ENCODE measurements around the gene TENM3. TPM values are rescaled to one million over a fixed set of nuclear protein-coding genes. Genes with fewer than 3 reads are reported as not detected.

TENM3 gene
- total and polyA plus RNA-seq, 5 experiments from 2014 or later, result not detected

DNA sequence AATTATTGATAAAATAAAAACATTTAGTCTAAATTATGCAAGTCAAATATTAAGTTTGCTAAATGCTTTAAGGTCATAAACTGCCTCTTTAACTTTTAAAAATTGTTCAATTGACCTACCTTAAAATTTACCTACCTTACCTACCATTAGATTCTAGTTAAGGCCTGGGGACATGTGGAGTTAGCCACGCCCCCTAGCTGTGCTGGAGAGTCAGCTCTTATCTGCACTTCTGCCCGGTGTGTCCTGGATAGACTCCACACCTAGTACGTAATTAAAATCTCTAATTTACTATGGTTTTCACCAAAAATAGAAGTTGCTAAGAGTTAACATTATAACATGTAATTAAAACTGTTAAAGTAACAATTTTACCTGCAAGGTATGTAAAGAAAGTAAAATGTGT lies 22.7 kb downstream of the TENM3 start:
- POLR2A ChIA-PET, result no interaction called here
- Mint-ChIP-seq H3K27me3 (peaks cover 0 to 3% (median 0%) of the 10 kb centered on the region in 5 donors), H3K9me3 (peaks cover 0 to 7% (median 1%) of the 10 kb centered on the region in 9 donors), H3K27ac (no peak overlapping the region), H3K4me1 (no peaks in the 10 kb centered on the region), H3K4me3 (no peak overlapping the region), H3K36me3 (no peaks in the 10 kb centered on the region)
- ATAC-seq (no peak), DNase-seq (no peak)

DNA sequence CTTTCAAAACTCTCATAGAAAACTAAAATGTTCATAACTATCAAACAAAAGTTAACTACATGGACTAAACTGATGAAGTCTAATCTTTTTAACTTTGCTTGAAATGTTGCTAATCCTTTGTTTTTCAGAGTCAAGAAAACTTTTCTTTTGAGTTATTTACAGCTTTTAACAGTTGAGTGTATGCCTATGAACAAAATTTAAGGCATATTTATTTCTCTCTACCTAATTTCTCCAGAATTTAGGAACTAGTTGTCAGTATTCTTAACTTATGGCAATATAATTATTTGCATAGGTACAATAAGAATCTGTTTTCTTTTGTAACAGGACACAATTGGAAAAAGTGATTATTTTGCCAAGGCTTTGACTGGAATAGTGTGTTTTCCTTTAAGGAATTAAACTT lies 23.8 kb downstream of the TENM3 start:
- Mint-ChIP-seq H3K36me3 (no peaks in the 10 kb centered on the region), H3K27me3 (no peaks in the 10 kb centered on the region), H3K4me3 (no peak overlapping the region), H3K4me1 (no peaks in the 10 kb centered on the region), H3K27ac (no peak overlapping the region), H3K9me3 (peaks cover 0 to 6% (median 3%) of the 10 kb centered on the region in 9 donors)
- no peak for ATAC-seq
- no peak for DNase-seq
- POLR2A ChIA-PET, result no interaction called here

DNA sequence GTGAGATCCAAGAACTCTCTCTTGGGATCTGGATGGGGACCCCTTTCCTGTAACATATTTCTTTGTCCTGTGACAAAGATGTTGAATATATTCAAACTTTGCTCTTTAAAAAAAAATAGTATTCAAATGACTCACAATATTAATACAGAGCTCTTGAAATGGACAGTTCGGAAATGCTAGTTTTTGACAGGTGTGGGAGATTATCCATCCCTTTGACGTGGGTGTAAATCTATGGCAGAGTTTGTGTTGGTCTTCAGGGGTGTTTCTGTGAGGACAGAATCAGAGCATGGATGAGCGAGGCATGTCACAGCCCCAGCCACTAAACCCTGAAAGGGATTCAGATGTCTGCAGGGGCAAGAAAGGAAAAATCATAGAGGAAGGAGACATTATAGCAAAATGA lies 25.8 kb downstream of the TENM3 start:
- POLR2A ChIA-PET, result no interaction called here
- Mint-ChIP-seq H3K36me3 (no peaks in the 10 kb centered on the region), H3K4me3 (no peak overlapping the region), H3K4me1 (no peaks in the 10 kb centered on the region), H3K9me3 (peaks cover 0 to 11% (median 3%) of the 10 kb centered on the region in 9 donors), H3K27ac (no peak overlapping the region), H3K27me3 (peaks cover 0 to 3% (median 0%) of the 10 kb centered on the region in 5 donors)
- ATAC-seq, result no peak
- DNase-seq, result no peak

DNA sequence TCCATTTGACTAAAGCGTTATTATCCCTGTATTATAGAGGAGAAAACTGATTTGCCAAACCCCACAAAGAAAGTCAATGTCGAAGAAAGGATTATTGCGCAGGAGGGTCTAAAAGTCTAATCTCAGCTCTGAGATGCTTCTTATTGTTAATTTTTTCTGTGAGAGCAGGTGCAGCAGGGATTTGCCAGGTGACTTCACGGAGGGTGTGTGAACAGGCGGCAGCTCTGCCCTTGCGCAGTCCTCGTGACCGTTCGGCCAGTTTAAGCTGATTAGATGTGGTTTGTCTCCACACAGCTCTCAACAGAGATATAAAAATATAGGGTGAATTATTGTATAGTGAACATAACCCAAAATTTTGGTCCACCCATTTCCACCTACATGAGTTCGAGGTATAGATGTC lies 28.5 kb downstream of the TENM3 start:
- POLR2A ChIA-PET, result no interaction called here
- H3K27ac Mint-ChIP-seq, result no peak overlapping the region

DNA sequence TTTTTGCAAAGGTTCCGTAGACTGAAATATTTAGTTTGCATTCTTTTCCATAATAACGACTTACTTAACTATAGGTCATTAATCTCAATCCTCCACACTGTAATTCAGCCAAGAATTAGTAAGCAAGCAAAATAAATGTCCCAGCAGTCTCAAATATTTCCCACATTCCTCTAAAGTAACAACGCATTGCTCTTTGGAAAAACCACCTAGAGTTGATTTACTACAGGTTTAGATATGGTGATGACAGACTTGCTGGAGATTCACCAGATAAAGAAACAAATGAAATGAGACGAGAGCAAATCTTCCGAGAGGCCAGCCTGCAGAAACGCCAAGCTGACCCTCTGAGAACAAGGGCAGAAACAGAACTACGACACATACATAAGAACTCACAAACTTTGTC lies 28.9 kb downstream of the TENM3 start:
- POLR2A ChIA-PET, result no interaction called here
- no peaks in the 10 kb centered on the region for H3K36me3 Mint-ChIP-seq
- no peak overlapping the region for H3K4me3 Mint-ChIP-seq
- ATAC-seq, result no peak
- DNase-seq, result no peak
- peaks cover 0 to 18% (median 3%) of the 10 kb centered on the region in 9 donors for H3K9me3 Mint-ChIP-seq
- H3K27me3 Mint-ChIP-seq, result peaks cover 0 to 7% (median 0%) of the 10 kb centered on the region in 5 donors
- H3K27ac Mint-ChIP-seq, result no peak overlapping the region
- no peaks in the 10 kb centered on the region for H3K4me1 Mint-ChIP-seq

More for the DNA sequence above, 28.5 kb downstream of the TENM3 start:
- Mint-ChIP-seq H3K4me3 (no peak overlapping the region), H3K27me3 (peaks cover 0 to 7% (median 0%) of the 10 kb centered on the region in 5 donors), H3K4me1 (no peaks in the 10 kb centered on the region), H3K9me3 (peaks cover 0 to 16% (median 3%) of the 10 kb centered on the region in 9 donors), H3K36me3 (no peaks in the 10 kb centered on the region)
- ATAC-seq (no peak), DNase-seq (no peak)

DNA sequence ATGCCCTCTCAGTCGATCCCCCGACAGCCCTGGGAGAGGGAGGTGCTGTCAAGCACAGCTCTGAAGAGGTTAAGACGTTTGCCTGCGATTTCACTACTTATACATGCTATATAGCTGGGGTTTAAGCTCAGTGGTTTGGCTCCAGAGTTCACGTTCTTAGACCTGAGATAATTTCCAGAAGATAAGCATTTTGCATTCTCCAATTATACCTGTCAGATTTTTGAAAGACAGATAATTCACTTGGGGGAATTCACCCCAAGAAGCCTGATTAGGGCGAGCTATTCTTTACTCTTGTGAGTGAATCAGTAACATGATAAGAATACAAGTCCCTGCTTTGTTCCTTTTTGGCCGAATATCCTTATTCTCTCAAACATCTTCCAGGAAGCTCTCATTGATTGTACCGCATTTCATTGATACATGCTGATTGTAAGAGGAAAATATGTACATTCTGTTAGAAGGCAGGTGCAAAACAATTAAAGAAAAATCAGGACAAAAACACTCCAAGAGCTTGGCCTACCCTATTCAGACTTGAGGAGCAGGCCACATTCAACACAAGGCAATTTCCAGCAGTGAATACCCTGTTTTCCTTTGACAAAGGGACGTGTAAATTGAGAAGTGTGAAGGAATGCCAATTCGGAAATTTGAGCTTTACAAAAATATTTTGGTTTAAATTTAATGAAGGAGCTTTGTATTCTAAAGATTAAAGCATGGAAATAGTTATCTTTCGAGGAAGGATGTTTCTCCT lies 30.2 kb downstream of the TENM3 start:
- H3K36me3 Mint-ChIP-seq, result no peaks in the 10 kb centered on the region
- H3K4me1 Mint-ChIP-seq, result no peaks in the 10 kb centered on the region
- POLR2A ChIA-PET, result no interaction called here
- peaks cover 0 to 18% (median 2%) of the 10 kb centered on the region in 9 donors for H3K9me3 Mint-ChIP-seq
- DNase-seq (no peak), ATAC-seq (no peak)
- H3K27me3 Mint-ChIP-seq, result peaks cover 0 to 7% (median 0%) of the 10 kb centered on the region in 5 donors
- no peak overlapping the region for H3K27ac Mint-ChIP-seq
- no peak overlapping the region for H3K4me3 Mint-ChIP-seq

DNA sequence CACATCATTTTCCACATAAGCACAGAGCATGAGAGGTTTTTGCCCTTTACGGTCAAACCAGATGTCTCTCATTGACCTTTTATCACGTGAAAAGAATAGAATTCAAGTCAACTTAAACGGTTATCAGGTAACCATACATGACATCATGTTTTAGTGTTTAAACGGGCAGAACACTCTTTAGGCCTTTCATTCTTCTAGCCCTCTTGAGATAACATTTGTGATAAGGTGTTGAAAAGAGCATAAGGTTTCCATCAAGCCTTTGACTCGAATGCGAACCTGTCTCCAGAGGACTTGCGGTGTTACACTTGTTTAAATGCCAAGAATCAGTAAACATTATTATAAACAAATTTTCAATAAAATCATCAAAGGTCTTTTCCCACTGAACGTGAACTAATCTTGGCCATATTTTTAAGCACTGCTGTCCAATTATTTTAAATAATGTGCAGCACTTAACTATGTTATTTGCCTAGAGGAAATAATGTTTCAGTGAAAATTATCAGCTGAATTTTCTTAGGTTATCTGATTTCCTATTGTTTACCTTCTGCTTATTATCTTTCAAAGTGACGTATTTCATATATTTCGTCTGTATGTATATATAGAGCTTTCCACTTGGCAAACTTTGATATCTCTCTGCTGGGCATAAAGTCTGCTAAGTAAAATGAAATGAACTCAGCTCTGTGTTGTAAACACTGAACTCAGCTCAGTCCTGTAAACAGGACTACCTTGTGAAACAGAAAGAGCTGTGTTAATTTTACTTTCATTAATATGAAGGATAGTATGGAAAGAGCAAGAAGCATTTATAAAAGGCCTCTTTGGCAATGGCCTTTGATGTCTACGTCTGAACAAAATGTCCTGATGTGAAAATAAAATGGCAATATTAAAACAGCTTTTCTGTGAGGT lies 33.3 kb downstream of the TENM3 start:
- H3K9me3 Mint-ChIP-seq, result peaks cover 0 to 15% (median 0%) of the 10 kb centered on the region in 9 donors
- ATAC-seq (no peak), DNase-seq (no peak)
- no peak overlapping the region for H3K4me3 Mint-ChIP-seq
- no peaks in the 10 kb centered on the region for H3K36me3 Mint-ChIP-seq
- H3K4me1 Mint-ChIP-seq, result no peaks in the 10 kb centered on the region
- POLR2A ChIA-PET, result no interaction called here
- no peak overlapping the region for H3K27ac Mint-ChIP-seq
- H3K27me3 Mint-ChIP-seq, result peaks cover 0 to 7% (median 0%) of the 10 kb centered on the region in 5 donors

DNA sequence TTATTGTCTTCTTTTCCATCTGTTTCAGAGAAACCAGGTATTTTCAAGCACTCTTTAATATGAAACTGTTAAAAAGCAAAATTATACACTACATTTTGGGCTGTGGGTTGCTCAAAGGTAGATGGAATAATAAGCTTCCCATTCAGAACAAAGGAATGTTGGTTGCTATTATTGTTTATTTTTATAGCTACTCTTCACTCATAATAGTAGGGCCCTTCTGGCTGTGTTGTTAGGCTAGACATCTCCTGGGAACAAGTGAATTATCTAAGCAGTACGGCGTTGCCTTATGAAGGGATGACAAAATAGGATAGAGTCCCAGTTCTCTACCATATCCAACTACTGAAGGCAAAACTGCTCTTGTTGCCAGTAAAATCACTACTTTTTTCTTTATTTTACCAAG lies 34.2 kb downstream of the TENM3 start:
- Mint-ChIP-seq H3K4me3 (no peak overlapping the region), H3K9me3 (peaks cover 0 to 15% (median 0%) of the 10 kb centered on the region in 9 donors), H3K4me1 (no peaks in the 10 kb centered on the region), H3K27me3 (peaks cover 0 to 7% (median 0%) of the 10 kb centered on the region in 5 donors), H3K36me3 (no peaks in the 10 kb centered on the region), H3K27ac (no peak overlapping the region)
- no peak for DNase-seq
- POLR2A ChIA-PET, result no interaction called here
- ATAC-seq, result no peak

DNA sequence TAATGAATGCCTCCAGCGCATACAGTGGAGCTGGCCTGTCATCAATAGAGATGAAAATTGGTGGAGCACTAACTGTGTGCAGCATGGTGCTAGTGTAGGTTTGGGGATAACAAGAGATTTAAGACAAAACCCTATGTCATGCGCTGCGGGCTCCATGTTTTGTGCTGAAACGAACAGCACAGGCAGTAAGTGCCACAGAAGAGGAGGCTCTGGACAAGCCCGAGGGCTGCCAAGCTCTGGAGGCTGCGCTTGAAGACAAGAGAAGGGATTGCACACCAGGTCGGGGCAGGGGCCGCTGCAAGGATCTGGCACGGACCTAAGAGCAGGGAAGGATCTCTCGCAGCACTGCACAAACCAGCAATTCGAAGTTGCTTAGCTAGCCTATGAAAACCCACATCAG lies 35.5 kb downstream of the TENM3 start:
- H3K27me3 Mint-ChIP-seq, result peaks cover 0 to 4% (median 0%) of the 10 kb centered on the region in 5 donors
- POLR2A ChIA-PET, result no interaction called here
- peaks cover 0 to 12% (median 0%) of the 10 kb centered on the region in 9 donors for H3K9me3 Mint-ChIP-seq
- DNase-seq (no peak), ATAC-seq (no peak)
- H3K36me3 Mint-ChIP-seq, result no peaks in the 10 kb centered on the region
- no peak overlapping the region for H3K4me3 Mint-ChIP-seq
- no peaks in the 10 kb centered on the region for H3K4me1 Mint-ChIP-seq
- no peak overlapping the region for H3K27ac Mint-ChIP-seq

DNA sequence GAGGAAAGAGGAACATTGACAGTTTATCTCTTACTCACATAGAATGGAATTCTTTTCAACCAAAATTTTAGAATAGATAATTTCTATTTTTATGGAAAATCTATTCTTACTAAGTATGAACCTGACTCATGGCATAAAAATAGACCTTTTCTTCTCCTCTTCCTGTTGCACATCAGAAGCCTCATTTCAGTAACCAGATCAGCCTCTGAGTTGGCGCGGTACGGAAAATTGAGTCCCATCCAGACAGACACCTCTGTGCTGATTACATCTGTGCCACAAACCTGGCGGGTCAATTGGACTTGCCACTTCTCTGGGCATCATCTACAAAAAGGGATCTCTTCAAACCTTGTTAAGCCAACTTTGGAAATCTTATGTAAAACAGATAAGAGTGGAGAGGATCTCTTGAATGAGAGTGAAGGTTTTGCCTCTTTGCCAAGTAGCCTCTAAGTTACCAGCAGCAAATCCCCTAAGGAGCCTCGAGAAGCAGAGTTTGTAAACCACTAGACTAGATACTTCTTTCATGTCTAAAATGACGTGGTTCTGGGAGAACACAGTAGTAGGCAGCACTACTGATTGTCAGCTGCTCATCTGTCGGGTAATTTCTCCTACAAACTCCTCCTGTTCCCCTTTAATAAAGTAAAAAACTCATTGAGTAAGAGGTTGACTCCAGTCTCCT lies 37.4 kb downstream of the TENM3 start:
- POLR2A ChIA-PET, result no interaction called here
- H3K27ac Mint-ChIP-seq, result no peak overlapping the region
- DNase-seq (no peak), ATAC-seq (no peak)
- no peaks in the 10 kb centered on the region for H3K4me1 Mint-ChIP-seq
- no peaks in the 10 kb centered on the region for H3K36me3 Mint-ChIP-seq
- no peak overlapping the region for H3K4me3 Mint-ChIP-seq
- H3K27me3 Mint-ChIP-seq, result peaks cover 0 to 4% (median 0%) of the 10 kb centered on the region in 5 donors
- H3K9me3 Mint-ChIP-seq, result peaks cover 0 to 10% (median 0%) of the 10 kb centered on the region in 9 donors

DNA sequence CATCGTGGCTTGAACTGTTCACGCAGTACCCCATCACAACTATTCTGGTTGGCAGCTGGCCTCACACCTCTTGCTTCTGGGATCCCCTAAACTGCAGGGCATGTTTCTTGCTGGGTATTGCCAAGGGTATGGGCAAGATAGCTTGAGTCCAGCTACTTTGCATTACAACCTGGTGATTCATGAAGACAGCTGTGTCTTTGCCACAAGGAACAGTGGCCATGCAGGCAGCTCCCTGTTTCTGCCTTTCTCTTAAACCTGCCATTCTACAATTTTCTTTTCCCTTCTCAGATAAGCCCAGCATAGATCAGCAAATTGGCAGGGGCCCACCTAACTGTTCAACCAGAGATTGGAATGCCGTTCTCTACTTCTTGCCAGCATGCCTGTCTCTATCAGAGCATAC lies 42.8 kb downstream of the TENM3 start:
- H3K4me3 Mint-ChIP-seq, result no peak overlapping the region
- no peak for ATAC-seq
- H3K36me3 Mint-ChIP-seq, result no peaks in the 10 kb centered on the region
- no peaks in the 10 kb centered on the region for H3K4me1 Mint-ChIP-seq
- H3K27ac Mint-ChIP-seq, result no peak overlapping the region
- peaks cover 0 to 10% (median 0%) of the 10 kb centered on the region in 9 donors for H3K9me3 Mint-ChIP-seq
- H3K27me3 Mint-ChIP-seq, result peaks cover 0 to 4% (median 0%) of the 10 kb centered on the region in 5 donors
- POLR2A ChIA-PET, result no interaction called here
- DNase-seq, result no peak

DNA sequence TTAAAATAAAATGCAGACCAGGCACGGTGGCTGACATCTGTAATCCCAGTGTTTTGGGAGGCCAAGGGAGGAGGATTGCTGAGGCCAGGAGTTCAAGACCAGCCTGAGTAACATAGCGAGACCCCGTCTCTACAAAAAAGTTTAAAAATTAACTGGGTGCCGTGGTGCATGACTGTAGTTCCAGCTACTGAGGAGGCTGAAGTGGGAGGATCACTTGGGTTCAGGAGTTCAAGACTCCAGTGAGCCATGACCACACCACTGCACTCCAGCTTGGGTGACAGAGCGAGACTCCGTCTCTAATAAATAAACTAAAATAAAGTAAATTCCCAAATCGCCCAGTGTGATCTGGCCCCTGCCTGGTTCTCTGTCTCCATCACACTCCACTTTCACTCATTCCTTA lies 43.7 kb downstream of the TENM3 start:
- H3K27ac Mint-ChIP-seq, result no peak overlapping the region
- POLR2A ChIA-PET, result no interaction called here
- DNase-seq (no peak), ATAC-seq (no peak)
- H3K4me1 Mint-ChIP-seq, result no peaks in the 10 kb centered on the region
- peaks cover 0 to 4% (median 0%) of the 10 kb centered on the region in 5 donors for H3K27me3 Mint-ChIP-seq
- H3K4me3 Mint-ChIP-seq, result no peak overlapping the region
- H3K36me3 Mint-ChIP-seq, result no peaks in the 10 kb centered on the region
- H3K9me3 Mint-ChIP-seq, result peaks cover 0 to 10% (median 0%) of the 10 kb centered on the region in 9 donors

DNA sequence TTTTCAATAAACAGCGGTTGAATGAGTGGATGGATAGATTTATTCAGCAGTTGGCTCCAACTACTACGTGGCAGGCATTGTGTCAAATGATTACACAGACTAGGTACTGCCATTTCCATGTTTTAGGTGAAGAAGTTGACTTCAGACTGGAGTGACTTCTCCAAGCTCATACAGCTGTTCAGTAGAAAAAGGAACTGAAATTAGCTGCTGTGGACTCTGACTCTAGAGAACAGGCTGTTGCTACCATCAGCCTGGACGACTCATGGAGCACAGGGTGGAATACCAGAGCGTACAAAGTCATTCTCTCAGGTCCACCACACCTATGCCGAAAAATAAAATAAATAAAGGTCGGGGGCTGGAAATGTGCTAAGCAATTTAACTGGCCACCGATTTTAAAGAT lies 45.3 kb downstream of the TENM3 start:
- H3K27me3 Mint-ChIP-seq, result peaks cover 0 to 4% (median 0%) of the 10 kb centered on the region in 5 donors
- ATAC-seq, result no peak
- H3K9me3 Mint-ChIP-seq, result peaks cover 0 to 8% (median 0%) of the 10 kb centered on the region in 9 donors
- no peak overlapping the region for H3K27ac Mint-ChIP-seq
- DNase-seq, result no peak
- POLR2A ChIA-PET, result no interaction called here
- H3K4me3 Mint-ChIP-seq, result no peak overlapping the region
- H3K4me1 Mint-ChIP-seq, result no peaks in the 10 kb centered on the region
- H3K36me3 Mint-ChIP-seq, result no peaks in the 10 kb centered on the region

Measured in naive thymus-derived CD8-positive, alpha-beta T cell (primary cell).